ENCODE results near the gene PRR33. TPM values are rescaled to one million over a fixed set of nuclear protein-coding genes. Genes with fewer than 3 reads are reported as not detected.

The PRR33 gene
- total and polyA plus RNA-seq, 4 experiments from 2014 or later = 0.18 TPM; not detected in 3

GRCh38 chr11:1882265-1883238 lies 9.1 kb downstream of the PRR33 start:
- Histone ChIP-seq H3K27me3 (ENCODE audit: insufficient read depth, low read length) (no peaks in the 10 kb centered on the region), H3K36me3 (ENCODE audit: insufficient read depth, low read length) (peaks cover 42% of the 10 kb centered on the region), H3K9me3 (ENCODE audit: control insufficient read depth in 1 of 2, low read length in 2 of 2) (no peaks in the 10 kb centered on the region), H3K4me1 (ENCODE audit: insufficient read depth, low read length) (peaks cover 22% of the 10 kb centered on the region), H3K27ac (ENCODE audit: low read depth, low read length) (peak overlapping the region; percentile 20), H3K4me3 (ENCODE audit: low read length in 2 of 2) (no peak overlapping the region)
- intact Hi-C loops (cut with micrococcal nuclease) = loop anchor here (1.0 to 10.0 kb wide), 5 partner anchors 29 to 269 kb away; partner anchors contain the start of genes KRTAP5-6, LSP1 and TNNT3
- CTCF ChIA-PET (ENCODE audit: partially characterized antibody) = interaction anchor here (0.6 to 4.2 kb wide), 25 partner anchors 9 to 346 kb away, joined by 3 to 46 read pairs (median 4); partner anchors contain the start of genes LSP1, PRR33 and TNNI2
- Mint-ChIP-seq H3K4me1 (peaks cover 2 to 16% (median 8%) of the 10 kb centered on the region in 4 donors), H3K9me3 (no peaks in the 10 kb centered on the region), H3K4me3 (no peak overlapping the region), H3K36me3 (peaks cover 2 to 13% of the 10 kb centered on the region in 2 donors), H3K27ac (peak overlapping the region in 4 of 7 donors; percentile 12 to 64 (median 54)), H3K27me3 (no peaks in the 10 kb centered on the region)
- POLR2A ChIA-PET (ENCODE audit: partially characterized antibody) = interaction anchor here (0.6 to 12.3 kb wide), 8 partner anchors 9 to 189 kb away, joined by 3 to 189 read pairs (median 6); partner anchors contain the start of genes LSP1 and PRR33
- peak; percentile 69 to 79 (median 72) for DNase-seq

- Mint-ChIP-seq H3K9me3 (no peaks in the 10 kb centered on the region), H3K27ac (peak overlapping the region in 3 of 7 donors; percentile 47 to 64 (median 59)), H3K36me3 (peaks cover 0 to 13% of the 10 kb centered on the region in 2 donors), H3K4me1 (peaks cover 2 to 18% (median 10%) of the 10 kb centered on the region in 4 donors), H3K4me3 (no peak overlapping the region), H3K27me3 (no peaks in the 10 kb centered on the region)
- H3K9me3 ChIP-seq (ENCODE audit: control insufficient read depth in 1 of 2, low read length in 2 of 2) = no peaks in the 10 kb centered on the region
- no peaks in the 10 kb centered on the region for H3K27me3 ChIP-seq (ENCODE audit: insufficient read depth, low read length)
- ChIA-PET POLR2A (ENCODE audit: partially characterized antibody) (interaction anchor here (0.6 to 12.3 kb wide), 10 partner anchors 8 to 188 kb away, joined by 3 to 189 read pairs (median 4); partner anchors contain the start of genes LSP1 and PRR33), CTCF (ENCODE audit: partially characterized antibody) (interaction anchor here (0.6 to 4.2 kb wide), 23 partner anchors 10 to 345 kb away, joined by 3 to 46 read pairs (median 4); partner anchors contain the start of genes LSP1, PRR33 and TNNI2)
- H3K27ac ChIP-seq (ENCODE audit: low read depth, low read length) = no peak overlapping the region
- intact Hi-C loops (cut with micrococcal nuclease) = loop anchor here (1.0 to 10.0 kb wide), 5 partner anchors 28 to 270 kb away; partner anchors contain the start of genes KRTAP5-6, LSP1 and TNNT3
- H3K4me3 ChIP-seq (ENCODE audit: low read length in 2 of 2) = no peak overlapping the region
- peaks cover 38% of the 10 kb centered on the region for H3K36me3 ChIP-seq (ENCODE audit: insufficient read depth, low read length)
- H3K4me1 ChIP-seq (ENCODE audit: insufficient read depth, low read length) = peaks cover 18% of the 10 kb centered on the region
- DNase-seq = peak in 2 of 5 donors; percentile 15 to 34
These were observed 10.0 kb downstream of the PRR33 start for GRCh38 chr11:1881442-1882264.

- Mint-ChIP-seq H3K9me3 (no peaks in the 10 kb centered on the region), H3K27me3 (no peaks in the 10 kb centered on the region), H3K4me3 (no peak overlapping the region), H3K36me3 (peaks cover 0 to 13% of the 10 kb centered on the region in 2 donors), H3K4me1 (peaks cover 2 to 18% (median 10%) of the 10 kb centered on the region in 4 donors), H3K27ac (peak overlapping the region in 6 of 7 donors; percentile 10 to 68 (median 42))
- Histone ChIP-seq H3K4me3 (ENCODE audit: low read length in 2 of 2) (no peak overlapping the region), H3K9me3 (ENCODE audit: control insufficient read depth in 1 of 2, low read length in 2 of 2) (no peaks in the 10 kb centered on the region), H3K27me3 (ENCODE audit: insufficient read depth, low read length) (no peaks in the 10 kb centered on the region), H3K4me1 (ENCODE audit: insufficient read depth, low read length) (peaks cover 15% of the 10 kb centered on the region), H3K36me3 (ENCODE audit: insufficient read depth, low read length) (peaks cover 31% of the 10 kb centered on the region), H3K27ac (ENCODE audit: low read depth, low read length) (no peak overlapping the region)
- peak in 1 of 5 donors; percentile 25 for DNase-seq
- intact Hi-C loops (cut with micrococcal nuclease) = loop anchor here (5.0 to 10.0 kb wide), 2 partner anchors 36 to 186 kb away; partner anchors contain the start of genes KRTAP5-6 and TNNT3
- POLR2A ChIA-PET (ENCODE audit: partially characterized antibody) = interaction anchor here (0.6 to 12.3 kb wide), 5 partner anchors 9 to 45 kb away, joined by 3 to 189 read pairs (median 5); partner anchors contain the start of gene LSP1
- CTCF ChIA-PET (ENCODE audit: partially characterized antibody) = interaction anchor here (1.2 to 4.2 kb wide), 4 partner anchors 29 to 270 kb away, joined by 3 to 46 read pairs (median 12); partner anchors contain the start of genes LSP1 and TNNI2
These were observed 10.8 kb downstream of the PRR33 start for GRCh38 chr11:1880746-1881441.

- no peaks in the 10 kb centered on the region for H3K9me3 ChIP-seq (ENCODE audit: control insufficient read depth in 1 of 2, low read length in 2 of 2)
- intact Hi-C loops (cut with micrococcal nuclease) = loop anchor here (5.0 to 10.0 kb wide), 2 partner anchors 37 to 185 kb away; partner anchors contain the start of genes KRTAP5-6 and TNNT3
- H3K4me3 Mint-ChIP-seq = no peak overlapping the region
- H3K36me3 Mint-ChIP-seq = peaks cover 0 to 16% of the 10 kb centered on the region in 2 donors
- peaks cover 4 to 22% (median 14%) of the 10 kb centered on the region in 4 donors for H3K4me1 Mint-ChIP-seq
- no peaks in the 10 kb centered on the region for H3K27me3 ChIP-seq (ENCODE audit: insufficient read depth, low read length)
- peaks cover 0 to 1% (median 0%) of the 10 kb centered on the region in 8 donors for H3K9me3 Mint-ChIP-seq
- H3K27ac Mint-ChIP-seq = peak overlapping the region in 3 of 7 donors; percentile 20 to 68 (median 62)
- ChIA-PET POLR2A (ENCODE audit: partially characterized antibody) (interaction anchor here (0.8 to 12.3 kb wide), 3 partner anchors 10 to 37 kb away, joined by 3 to 189 read pairs (median 4); partner anchors contain the start of gene LSP1), CTCF (ENCODE audit: partially characterized antibody) (interaction anchor here (2.5 to 4.2 kb wide), 2 partner anchors 28 to 157 kb away, joined by 6 to 46 read pairs; partner anchors contain the start of gene LSP1)
- H3K27ac ChIP-seq (ENCODE audit: low read depth, low read length) = no peak overlapping the region
- no peak overlapping the region for H3K4me3 ChIP-seq (ENCODE audit: low read length in 2 of 2)
- peaks cover 24% of the 10 kb centered on the region for H3K36me3 ChIP-seq (ENCODE audit: insufficient read depth, low read length)
- peak in 1 of 5 donors; percentile 29 for DNase-seq
- peaks cover 13% of the 10 kb centered on the region for H3K4me1 ChIP-seq (ENCODE audit: insufficient read depth, low read length)
- no peaks in the 10 kb centered on the region for H3K27me3 Mint-ChIP-seq
These were observed 11.6 kb downstream of the PRR33 start for GRCh38 chr11:1879941-1880720.

GRCh38 chr11:1879342-1879940 lies 12.3 kb downstream of the PRR33 start:
- peaks cover 17% of the 10 kb centered on the region for H3K36me3 ChIP-seq (ENCODE audit: insufficient read depth, low read length)

More at GRCh38 chr11:1879342-1879940, 12.3 kb downstream of the PRR33 start:
- H3K27ac Mint-ChIP-seq = peak overlapping the region in 2 of 7 donors; percentile 11 to 47
- peak in 1 of 5 donors; percentile 31 for DNase-seq
- no peaks in the 10 kb centered on the region for H3K27me3 Mint-ChIP-seq
- peaks cover 0 to 16% of the 10 kb centered on the region in 2 donors for H3K36me3 Mint-ChIP-seq
- no peaks in the 10 kb centered on the region for H3K27me3 ChIP-seq (ENCODE audit: insufficient read depth, low read length)
- no peak overlapping the region for H3K4me3 Mint-ChIP-seq
- no peak overlapping the region for H3K4me3 ChIP-seq (ENCODE audit: low read length in 2 of 2)
- no peaks in the 10 kb centered on the region for H3K9me3 ChIP-seq (ENCODE audit: control insufficient read depth in 1 of 2, low read length in 2 of 2)
- peaks cover 4 to 23% (median 15%) of the 10 kb centered on the region in 4 donors for H3K4me1 Mint-ChIP-seq
- H3K9me3 Mint-ChIP-seq = peaks cover 0 to 1% (median 0%) of the 10 kb centered on the region in 8 donors
- ChIA-PET POLR2A (ENCODE audit: partially characterized antibody) (interaction anchor here (1.4 to 12.3 kb wide), 2 partner anchors 28 to 38 kb away, joined by 4 to 189 read pairs; partner anchors contain the start of gene LSP1), CTCF (ENCODE audit: partially characterized antibody) (interaction anchor here (1.2 kb wide), 1 partner anchor 272 kb away, joined by 3 read pairs; no protein-coding TSS in a partner anchor)
- intact Hi-C loops (cut with micrococcal nuclease) = no loop called here
- H3K4me1 ChIP-seq (ENCODE audit: insufficient read depth, low read length) = peaks cover 13% of the 10 kb centered on the region
- H3K27ac ChIP-seq (ENCODE audit: low read depth, low read length) = no peak overlapping the region

Data from CD4-positive, alpha-beta memory T cell (primary cell).